Stimulated activated CD4-positive, alpha-beta T cell treated with anti-CD3 and anti-CD28 coated beads, Interleukin-4, amount 100 ng/mL, for 1 hour (primary cell): ENCODE data around the gene KYAT1.

Experiments
- DNase-seq: peaks from one replicate; pipeline ENCODE4 v3.0.0-alpha.2; 2020

Gene KYAT1

GRCh38 chr9:128881884-128882676, at the start of gene KYAT1, which contains the start of gene LRRC8A:
Gene KYAT1 (minus strand): TSS chr9:128881950. CDS start chr9:128845405, 36,545 bp downstream.
Gene LRRC8A (plus strand): TSS chr9:128882133. CDS start chr9:128907165, 25,032 bp downstream.
- peak; percentile 99 for DNase-seq

GRCh38 chr9:128929560-128929959, 47.8 kb upstream of the KYAT1 start:
- DNase-seq = no peak

- no peak for DNase-seq
Measured at GRCh38 chr9:128928624-128929023, 46.9 kb upstream of the KYAT1 start.

- peak; percentile 50 for DNase-seq
Measured at GRCh38 chr9:128927731-128928411, 46.1 kb upstream of the KYAT1 start.

- no peak for DNase-seq
Measured at GRCh38 chr9:128923493-128923883, 41.7 kb upstream of the KYAT1 start.

- no peak for DNase-seq
Measured at GRCh38 chr9:128921881-128922763, 40.4 kb upstream of the KYAT1 start.

- DNase-seq = no peak
Measured at GRCh38 chr9:128920381-128921058, 38.8 kb upstream of the KYAT1 start, which contains the start of gene PHYHD1. Gene PHYHD1 (plus strand): TSS chr9:128920982. CDS start chr9:128922324, 1,342 bp downstream.

- DNase-seq = no peak
Measured at GRCh38 chr9:128919402-128920089, 37.8 kb upstream of the KYAT1 start.

GRCh38 chr9:128918921-128919320, 37.2 kb upstream of the KYAT1 start:
- DNase-seq = no peak

GRCh38 chr9:128917151-128917849, 35.5 kb upstream of the KYAT1 start:
- DNase-seq = no peak

GRCh38 chr9:128916745-128917144, 35.0 kb upstream of the KYAT1 start:
- no peak for DNase-seq

- no peak for DNase-seq
Measured at GRCh38 chr9:128916204-128916603, 34.5 kb upstream of the KYAT1 start.

- DNase-seq = no peak
Measured at GRCh38 chr9:128913995-128914772, 32.4 kb upstream of the KYAT1 start.

GRCh38 chr9:128913048-128913900, 31.5 kb upstream of the KYAT1 start:
- DNase-seq = no peak

- peak; percentile 20 for DNase-seq
Measured at GRCh38 chr9:128912270-128912853, 30.6 kb upstream of the KYAT1 start.

- DNase-seq = no peak
Measured at GRCh38 chr9:128911529-128912035, 29.8 kb upstream of the KYAT1 start.

GRCh38 chr9:128910906-128911305, 29.2 kb upstream of the KYAT1 start:
- DNase-seq = no peak

- no peak for DNase-seq
Measured at GRCh38 chr9:128909859-128910258, 28.1 kb upstream of the KYAT1 start.

- DNase-seq = no peak
Measured at GRCh38 chr9:128908372-128908771, 26.6 kb upstream of the KYAT1 start.
